Muscle of leg (tissue), 11 donors: ENCODE results near the gene DDN. TPM values are rescaled to one million over a fixed set of nuclear protein-coding genes. Genes with fewer than 3 reads are reported as not detected.

Experiments
- DNase-seq: peaks from one replicate; pipeline ENCODE4 v3.0.0; 2013
- H3K27ac ChIP-seq: one replicate; pipeline ENCODE4 v1.5.1; 2013; ENCODE audit warnings: mild to moderate bottlenecking, low read length, control low read depth
- H3K27me3 ChIP-seq: one replicate; pipeline ENCODE4 v1.6.1; 2013; ENCODE audit warnings: low read length; ENCODE audit not compliant: control insufficient read depth, insufficient read depth
- H3K36me3 ChIP-seq: one replicate; pipeline ENCODE4 v1.6.1; 2013; ENCODE audit warnings: low read length; ENCODE audit not compliant: control insufficient read depth, insufficient read depth
- H3K4me1 ChIP-seq: one replicate; pipeline ENCODE4 v1.6.1; 2013; ENCODE audit warnings: low read length; ENCODE audit not compliant: control insufficient read depth, insufficient read depth
- H3K4me3 ChIP-seq: one replicate; pipeline ENCODE4 v1.5.1; 2013; ENCODE audit warnings: low read length, control low read depth
- H3K9me3 ChIP-seq: replicated peaks from 2 replicates; pipeline ENCODE4 v1.6.1; 2013; ENCODE audit warnings: low read depth, low read length; ENCODE audit not compliant: control insufficient read depth
- WGBS: methylation state at CpG from one replicate; pipeline ENCODE4 v1.1.5; 2013; ENCODE audit warnings: missing lambda C conversion rate; ENCODE audit not compliant: insufficient coverage; 5-methylcytosine and 5-hydroxymethylcytosine counted together
- polyA plus RNA-seq, 8 donors: library from polyadenylated mRNA; unstranded; fragments of 120-200 nt; gene quantifications; one replicate each; pipeline versions ENCODE4 v1.2.1 to v1.2.3, GENCODE V29; 2013; ENCODE audit warnings: inconsistent platforms in 1 of 8, low replicate concordance in 1 of 8; ENCODE audit not compliant: insufficient read length in 8 of 8, insufficient read depth in 1 of 8
- total RNA-seq: library from RNA; stranded (reverse); fragments of 120-200 nt; gene quantifications from one replicate; pipeline ENCODE4 v1.2.4, GENCODE V29; 2013

The DDN gene
- total and polyA plus RNA-seq, 9 donors = 10.2 to 30.4 (median 14.6) TPM

GRCh38 chr12:49015196-49015595 is 16.0 kb upstream of the DDN start:
- peaks cover 17% of the 10 kb centered on the region for H3K4me1 ChIP-seq
- WGBS = no CpG with 5 or more reads among the region's 1 CpG
- no peak overlapping the region for H3K27ac ChIP-seq

GRCh38 chr12:49014547-49014946 is 15.4 kb upstream of the DDN start:
- no peaks in the 10 kb centered on the region for H3K27me3 ChIP-seq
- peak; percentile 38 for DNase-seq
- H3K36me3 ChIP-seq = peaks cover 26% of the 10 kb centered on the region
- H3K4me3 ChIP-seq = no peak overlapping the region
- H3K27ac ChIP-seq = no peak overlapping the region
- H3K4me1 ChIP-seq = peaks cover 13% of the 10 kb centered on the region
- H3K9me3 ChIP-seq = no peaks in the 10 kb centered on the region
- whole genome bisulfite sequencing = 67% methylated on average over 1 of the region's 1 CpG

More at GRCh38 chr12:49015196-49015595, 16.0 kb upstream of the DDN start:
- Histone ChIP-seq H3K36me3 (peaks cover 23% of the 10 kb centered on the region), H3K9me3 (no peaks in the 10 kb centered on the region), H3K4me3 (no peak overlapping the region), H3K27me3 (no peaks in the 10 kb centered on the region)
- no peak for DNase-seq

- no peak overlapping the region for H3K4me3 ChIP-seq
- H3K36me3 ChIP-seq = peaks cover 31% of the 10 kb centered on the region
- DNase-seq = no peak
- H3K27ac ChIP-seq = no peak overlapping the region
- WGBS = no CpG with 5 or more reads among the region's 3 CpGs
- H3K9me3 ChIP-seq = no peaks in the 10 kb centered on the region
- H3K4me1 ChIP-seq = peaks cover 10% of the 10 kb centered on the region
- H3K27me3 ChIP-seq = no peaks in the 10 kb centered on the region
Measured at GRCh38 chr12:49013428-49013827, 14.3 kb upstream of the DDN start.

GRCh38 chr12:49012739-49013138 is 13.6 kb upstream of the DDN start:
- DNase-seq = no peak
- no peaks in the 10 kb centered on the region for H3K9me3 ChIP-seq
- no peak overlapping the region for H3K27ac ChIP-seq
- H3K4me3 ChIP-seq = no peak overlapping the region
- H3K27me3 ChIP-seq = no peaks in the 10 kb centered on the region
- H3K4me1 ChIP-seq = peaks cover 8% of the 10 kb centered on the region
- peaks cover 33% of the 10 kb centered on the region for H3K36me3 ChIP-seq

- 50% methylated on average over 1 of the region's 3 CpGs for WGBS
- Histone ChIP-seq H3K27ac (no peak overlapping the region), H3K9me3 (no peaks in the 10 kb centered on the region), H3K36me3 (peaks cover 37% of the 10 kb centered on the region), H3K4me1 (no peaks in the 10 kb centered on the region), H3K4me3 (no peak overlapping the region), H3K27me3 (no peaks in the 10 kb centered on the region)
- no peak for DNase-seq
Measured at GRCh38 chr12:49010092-49010668, 11.0 kb upstream of the DDN start.

GRCh38 chr12:49008943-49009342 is 9.8 kb upstream of the DDN start:
- Histone ChIP-seq H3K27me3 (no peaks in the 10 kb centered on the region), H3K36me3 (peaks cover 49% of the 10 kb centered on the region), H3K4me3 (no peak overlapping the region), H3K9me3 (no peaks in the 10 kb centered on the region), H3K27ac (no peak overlapping the region), H3K4me1 (no peaks in the 10 kb centered on the region)
- DNase-seq = no peak
- WGBS = no CpG with 5 or more reads among the region's 1 CpG

- H3K27me3 ChIP-seq = peaks cover 60% of the 10 kb centered on the region
- H3K27ac ChIP-seq = peak overlapping the region; percentile 72
- no CpG with 5 or more reads among the region's 2 CpGs for WGBS
- H3K4me3 ChIP-seq = no peak overlapping the region
- DNase-seq = no peak
- H3K4me1 ChIP-seq = peaks cover 46% of the 10 kb centered on the region
- peaks cover 46% of the 10 kb centered on the region for H3K36me3 ChIP-seq
- H3K9me3 ChIP-seq = no peaks in the 10 kb centered on the region
Measured at GRCh38 chr12:49000346-49000745, 1.2 kb upstream of the DDN start.

GRCh38 chr12:48998497-48999353 is 450 bp downstream of the DDN start:
- peak; percentile 51 for DNase-seq
- under 1% methylated on average over 19 of the region's 48 CpGs for WGBS
- H3K9me3 ChIP-seq = no peaks in the 10 kb centered on the region
- H3K36me3 ChIP-seq = peaks cover 30% of the 10 kb centered on the region
- peak overlapping the region; percentile 35 for H3K4me3 ChIP-seq
- peaks cover 76% of the 10 kb centered on the region for H3K27me3 ChIP-seq
- H3K27ac ChIP-seq = no peak overlapping the region
- H3K4me1 ChIP-seq = peaks cover 51% of the 10 kb centered on the region

- H3K36me3 ChIP-seq = peaks cover 22% of the 10 kb centered on the region
- H3K4me1 ChIP-seq = peaks cover 51% of the 10 kb centered on the region
- peaks cover 85% of the 10 kb centered on the region for H3K27me3 ChIP-seq
- peak; percentile 33 for DNase-seq
- peak overlapping the region; percentile 35 for H3K4me3 ChIP-seq
- no peaks in the 10 kb centered on the region for H3K9me3 ChIP-seq
- H3K27ac ChIP-seq = peak overlapping the region; percentile 13
- WGBS = under 1% methylated on average over 52 of the region's 57 CpGs
Measured at GRCh38 chr12:48997719-48998496, 1.3 kb downstream of the DDN start.
